PC-9 (cell line): ENCODE results near the gene STK36. TPM values are rescaled to one million over a fixed set of nuclear protein-coding genes. Genes with fewer than 3 reads are reported as not detected.
A peak's percentile ranks its signal among the peaks of the same experiment; 100 is the strongest.

ENCODE experiments used
- BruUV-seq: library from RNA; stranded (reverse); fragments of 400-500 nt; replicated peaks from 2 replicates; lab custom pipeline; 2021; lab: Mats Ljungman, UMichigan
- CTCF ChIA-PET: fragments of 300-600 bp; sonication (Branson Sonifier 250); formaldehyde crosslinking; loops from one replicate; lab custom pipeline; 2022; ENCODE audit warnings: antibody characterized with exemption; lab: Charles Lee
- POLR2A ChIA-PET: fragments of 300-600 bp; sonication (Branson Sonifier 250); formaldehyde crosslinking; loops from one replicate; lab custom pipeline; 2022; ENCODE audit warnings: antibody characterized with exemption; ENCODE audit not compliant: unreplicated experiment; lab: Charles Lee
- DNase-seq, 2 experiments: peaks; one replicate each; pipeline versions ENCODE4 v3.0.0 to v3.0.0-alpha.2; 2015 to 2022; ENCODE audit warnings: mixed read lengths in 1 of 2
- H2AFZ ChIP-seq: fragments of 200-600 bp; sonication (generic); 2 replicates; pipeline ENCODE4 v1.8.1; 2017; ENCODE audit warnings: antibody characterized with exemption
- H3F3A ChIP-seq: fragments of 200-600 bp; sonication (generic); 2 replicates; pipeline ENCODE4 v1.8.1; 2017; ENCODE audit warnings: antibody characterized with exemption, mild to moderate bottlenecking, low read depth; ENCODE audit not compliant: insufficient read depth
- H3K27ac ChIP-seq: fragments of 200-600 bp; sonication (generic); 2 replicates; pipeline ENCODE4 v1.6.1; 2016; ENCODE audit warnings: mixed run types
- H3K27me3 ChIP-seq: fragments of 200-600 bp; sonication (generic); 2 replicates; pipeline ENCODE4 v1.6.1; 2016; ENCODE audit warnings: low read depth, mixed run types; ENCODE audit not compliant: insufficient read depth
- H3K36me3 ChIP-seq: fragments of 200-600 bp; sonication (generic); 2 replicates; pipeline ENCODE4 v1.6.1; 2016; ENCODE audit warnings: low read depth, mixed run types
- H3K4me1 ChIP-seq: fragments of 200-600 bp; sonication (generic); replicated peaks from 2 replicates; pipeline ENCODE4 v1.6.1; 2016; ENCODE audit warnings: mixed run types; ENCODE audit not compliant: insufficient read depth
- H3K4me2 ChIP-seq: fragments of 200-600 bp; sonication (generic); 2 replicates; pipeline ENCODE4 v1.6.1; 2017; ENCODE audit warnings: mixed run types
- H3K4me3 ChIP-seq: fragments of 200-600 bp; sonication (generic); 2 replicates; pipeline ENCODE4 v1.6.1; 2016; ENCODE audit warnings: mixed run types
- H3K79me2 ChIP-seq: fragments of 200-600 bp; sonication (generic); 2 replicates; pipeline ENCODE4 v1.6.1; 2017; ENCODE audit warnings: low read depth, mixed run types
- H3K9me2 ChIP-seq: fragments of 200-600 bp; sonication (generic); 2 replicates; pipeline ENCODE4 v1.8.1; 2017; ENCODE audit warnings: mild to moderate bottlenecking; ENCODE audit not compliant: insufficient read depth
- H3K9me3 ChIP-seq: fragments of 200-600 bp; sonication (generic); 2 replicates; pipeline ENCODE4 v1.8.1; 2016; ENCODE audit warnings: low read depth; ENCODE audit not compliant: insufficient read depth
- H4K20me1 ChIP-seq: fragments of 200-600 bp; sonication (generic); 2 replicates; pipeline ENCODE4 v1.8.1; 2017; ENCODE audit not compliant: insufficient read depth
- EZH2 ChIP-seq: fragments of 200-600 bp; sonication (generic); IDR thresholded peaks from 2 replicates; pipeline ENCODE4 v1.8.0; 2017; ENCODE audit warnings: antibody characterized with exemption, low read depth
- intact Hi-C: fragments of 100-400 bp; cut with micrococcal nuclease; formaldehyde crosslinking; loops from one replicate; pipeline ENCODE4 v1.10.0; 2022; ENCODE audit not compliant: unreplicated experiment
- total RNA-seq: library from RNA; stranded (reverse); gene quantifications from 2 replicates; pipeline ENCODE4 v1.2.3, GENCODE V29; 2021
- TF ChIP-seq, protein P1 (sequence below): fragments of 200-600 bp; sonication (generic); conservative IDR thresholded peaks from 2 replicates; pipeline ENCODE4 v1.6.1; 2017; ENCODE audit warnings: mixed run types, antibody characterized with exemption, mild to moderate bottlenecking, moderate library complexity

The STK36 gene
- total RNA-seq, 1 experiment from 2014 or later = 52.9 TPM

DNA sequence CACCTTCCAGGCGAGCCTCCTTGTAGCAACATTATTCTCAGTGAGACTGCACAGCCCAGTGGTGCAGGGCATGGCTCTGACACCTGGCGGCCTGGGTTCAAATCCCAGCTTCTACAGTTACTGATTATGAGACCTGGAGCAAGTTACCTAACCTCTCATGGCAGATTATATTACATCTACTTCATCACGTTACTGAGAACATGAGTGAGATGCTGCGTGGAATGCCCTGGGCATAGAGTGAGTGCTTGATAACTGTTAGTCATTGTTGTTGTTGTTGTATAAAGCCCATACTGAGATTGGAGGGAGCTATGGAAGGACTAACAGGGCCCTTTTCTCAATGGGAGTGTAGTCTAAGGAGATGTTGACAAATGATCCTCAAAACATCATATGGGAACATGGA, 45.5 kb upstream of the STK36 start:
- H2AFZ ChIP-seq = no peak overlapping the region
- no peaks in the 10 kb centered on the region for H4K20me1 ChIP-seq
- no peak for DNase-seq
- no peak overlapping the region for H3K4me2 ChIP-seq
- no peak overlapping the region for H3K27ac ChIP-seq
- intact Hi-C loops = no loop called here
- no peaks in the 10 kb centered on the region for H3F3A ChIP-seq
- no peaks in the 10 kb centered on the region for H3K27me3 ChIP-seq
- no peaks in the 10 kb centered on the region for H3K36me3 ChIP-seq
- POLR2A ChIA-PET = no interaction called here
- no peaks in the 10 kb centered on the region for H3K4me1 ChIP-seq
- no peak overlapping the region for H3K4me3 ChIP-seq
- CTCF ChIA-PET = no interaction called here
- no peaks in the 10 kb centered on the region for H3K9me2 ChIP-seq
- TF ChIP-seq, protein P1, sequence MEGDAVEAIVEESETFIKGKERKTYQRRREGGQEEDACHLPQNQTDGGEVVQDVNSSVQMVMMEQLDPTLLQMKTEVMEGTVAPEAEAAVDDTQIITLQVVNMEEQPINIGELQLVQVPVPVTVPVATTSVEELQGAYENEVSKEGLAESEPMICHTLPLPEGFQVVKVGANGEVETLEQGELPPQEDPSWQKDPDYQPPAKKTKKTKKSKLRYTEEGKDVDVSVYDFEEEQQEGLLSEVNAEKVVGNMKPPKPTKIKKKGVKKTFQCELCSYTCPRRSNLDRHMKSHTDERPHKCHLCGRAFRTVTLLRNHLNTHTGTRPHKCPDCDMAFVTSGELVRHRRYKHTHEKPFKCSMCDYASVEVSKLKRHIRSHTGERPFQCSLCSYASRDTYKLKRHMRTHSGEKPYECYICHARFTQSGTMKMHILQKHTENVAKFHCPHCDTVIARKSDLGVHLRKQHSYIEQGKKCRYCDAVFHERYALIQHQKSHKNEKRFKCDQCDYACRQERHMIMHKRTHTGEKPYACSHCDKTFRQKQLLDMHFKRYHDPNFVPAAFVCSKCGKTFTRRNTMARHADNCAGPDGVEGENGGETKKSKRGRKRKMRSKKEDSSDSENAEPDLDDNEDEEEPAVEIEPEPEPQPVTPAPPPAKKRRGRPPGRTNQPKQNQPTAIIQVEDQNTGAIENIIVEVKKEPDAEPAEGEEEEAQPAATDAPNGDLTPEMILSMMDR = no peak
- TF ChIP-seq EZH2 = no peak
- no TSS peak for BruUV-seq
- no peaks in the 10 kb centered on the region for H3K9me3 ChIP-seq
- no peaks in the 10 kb centered on the region for H3K79me2 ChIP-seq

DNA sequence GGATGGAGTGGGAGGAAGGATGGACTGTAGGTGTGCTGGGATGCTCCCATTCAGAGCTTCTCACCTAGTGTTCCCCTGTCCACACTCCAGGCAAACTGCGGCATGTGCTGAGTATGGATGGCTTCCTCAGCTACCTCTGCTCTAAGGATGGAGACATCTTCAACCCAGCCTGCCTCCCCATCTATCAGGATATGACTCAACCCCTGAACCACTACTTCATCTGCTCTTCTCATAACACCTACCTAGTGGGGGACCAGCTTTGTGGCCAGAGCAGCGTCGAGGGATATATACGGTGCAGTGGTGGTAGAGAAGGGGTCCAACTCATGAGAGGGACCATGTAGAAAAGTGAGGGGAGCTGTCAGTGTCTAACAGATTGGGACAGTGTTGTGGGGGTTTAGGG, 43.9 kb upstream of the STK36 start:
- H3K27me3 ChIP-seq = no peaks in the 10 kb centered on the region
- H3K36me3 ChIP-seq = no peaks in the 10 kb centered on the region
- peaks cover 10% of the 10 kb centered on the region; the same call in 1 of the 2 replicates for H3K4me1 ChIP-seq
- intact Hi-C loops = no loop called here
- no TSS peak for BruUV-seq
- no peaks in the 10 kb centered on the region for H3K9me2 ChIP-seq
- no peak overlapping the region for H2AFZ ChIP-seq
- ChIA-PET POLR2A (no interaction called here), CTCF (no interaction called here)
- no peak overlapping the region for H3K27ac ChIP-seq
- no peaks in the 10 kb centered on the region for H3K9me3 ChIP-seq
- no peak overlapping the region for H3K4me3 ChIP-seq
- TF ChIP-seq EZH2 = no peak
- TF ChIP-seq, protein P1 = no peak
- DNase-seq = no peak
- no peaks in the 10 kb centered on the region for H3K79me2 ChIP-seq
- H3F3A ChIP-seq = peaks cover 12% of the 10 kb centered on the region; the same call in 1 of the 2 replicates
- no peak overlapping the region for H3K4me2 ChIP-seq
- no peaks in the 10 kb centered on the region for H4K20me1 ChIP-seq

DNA sequence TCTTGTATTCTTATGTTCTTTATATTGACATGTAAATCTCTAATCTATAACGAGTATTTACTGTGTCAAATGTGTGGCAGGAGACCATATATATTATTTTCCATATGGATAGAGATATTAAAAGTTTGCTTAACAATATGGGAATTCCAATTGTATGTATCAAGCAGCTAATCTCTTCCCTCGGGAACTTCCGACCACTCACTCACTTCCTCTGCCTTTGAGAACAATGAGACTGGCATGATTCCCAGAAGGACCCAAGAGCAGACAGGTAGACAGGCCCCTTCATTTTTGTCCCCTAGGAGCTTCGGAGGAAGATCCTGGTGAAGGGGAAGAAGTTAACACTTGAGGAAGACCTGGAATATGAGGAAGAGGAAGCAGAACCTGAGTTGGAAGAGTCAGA, 40.0 kb upstream of the STK36 start:
- Histone ChIP-seq H2AFZ (no peak overlapping the region), H3K9me3 (no peaks in the 10 kb centered on the region), H3K9me2 (no peaks in the 10 kb centered on the region), H3K4me1 (peaks cover 10% of the 10 kb centered on the region; the same call in 1 of the 2 replicates), H3K36me3 (no peaks in the 10 kb centered on the region), H3K27ac (peak overlapping the region; percentile 44), H3K79me2 (no peaks in the 10 kb centered on the region), H3K27me3 (no peaks in the 10 kb centered on the region), H3F3A (peaks cover 12% of the 10 kb centered on the region; the same call in 1 of the 2 replicates), H4K20me1 (no peaks in the 10 kb centered on the region), H3K4me3 (no peak overlapping the region), H3K4me2 (peak overlapping the region; percentile 22; the same call in 1 of the 2 replicates)
- peak in 1 of 2 experiments; percentile 10 for DNase-seq
- ChIA-PET POLR2A (no interaction called here), CTCF (no interaction called here)
- BruUV-seq = no TSS peak
- intact Hi-C loops = no loop called here
- TF ChIP-seq, protein P1 = no peak
- TF ChIP-seq EZH2 = no peak
